Neural cell (in vitro differentiated cells): ENCODE data around the gene NSG2. TPM values are rescaled to one million over a fixed set of nuclear protein-coding genes. Genes with fewer than 3 reads are reported as not detected.

ENCODE experiments used
- H2AFZ ChIP-seq: fragments of 200-600, 300-800 bp; sonication (generic), shearing (Covaris generic); 2 replicates; pipeline ENCODE4 v1.6.0; 2014; ENCODE audit warnings: low read depth, mild to moderate bottlenecking, antibody characterized with exemption, low read length, moderate library complexity
- H3F3A ChIP-seq: fragments of 200-600 bp; shearing (Covaris generic); 2 replicates; pipeline ENCODE4 v1.6.1; 2016; ENCODE audit warnings: mild to moderate bottlenecking, moderate library complexity, mixed read lengths, antibody characterized with exemption, low read length; ENCODE audit not compliant: insufficient read depth, poor library complexity, severe bottlenecking
- H3K27ac ChIP-seq: fragments of 200-600, 300-800 bp; sonication (generic), shearing (Covaris generic); 2 replicates; pipeline ENCODE4 v1.5.1; 2014; ENCODE audit warnings: mild to moderate bottlenecking, low read length, moderate library complexity
- H3K27me3 ChIP-seq: fragments of 300-800, 200-600 bp; sonication (generic), shearing (Covaris generic); 2 replicates; pipeline ENCODE4 v1.6.0; 2014; ENCODE audit warnings: mild to moderate bottlenecking, low read depth, low read length, moderate library complexity; ENCODE audit not compliant: insufficient read depth
- H3K36me3 ChIP-seq: fragments of 300-800, 200-600 bp; sonication (generic), shearing (Covaris generic); 2 replicates; pipeline ENCODE4 v1.5.1; 2014; ENCODE audit warnings: mild to moderate bottlenecking, antibody characterized with exemption, low read length, moderate library complexity; ENCODE audit not compliant: insufficient read depth
- H3K4me2 ChIP-seq: fragments of 300-800, 200-600 bp; sonication (generic), shearing (Covaris generic); 2 replicates; pipeline ENCODE4 v1.6.0; 2014; ENCODE audit warnings: mild to moderate bottlenecking, low read length
- H3K4me3 ChIP-seq: fragments of 300-800, 200-600 bp; sonication (generic), shearing (Covaris generic); 2 replicates; pipeline ENCODE4 v1.5.1; 2014; ENCODE audit warnings: mild to moderate bottlenecking, low read length, moderate library complexity
- H3K79me2 ChIP-seq: fragments of 200-600 bp; shearing (Covaris generic); replicated peaks from 2 replicates; pipeline ENCODE4 v1.6.0; 2014; ENCODE audit warnings: mild to moderate bottlenecking, low read length, moderate library complexity; ENCODE audit not compliant: insufficient read depth
- H3K9ac ChIP-seq: fragments of 300-800, 200-600 bp; sonication (generic), shearing (Covaris generic); 2 replicates; pipeline ENCODE4 v1.6.1; 2016; ENCODE audit warnings: mild to moderate bottlenecking, low read length, mixed read lengths
- H3K9me2 ChIP-seq: fragments of 200-600 bp; shearing (Covaris generic); 2 replicates; pipeline ENCODE4 v1.6.1; 2016; ENCODE audit warnings: mild to moderate bottlenecking, low read length, mixed read lengths; ENCODE audit not compliant: insufficient read depth
- H3K9me3 ChIP-seq: fragments of 200-600, 300-800 bp; sonication (generic), shearing (Covaris generic); 2 replicates; pipeline ENCODE4 v1.6.1; 2016; ENCODE audit warnings: mild to moderate bottlenecking, mixed run types, low read length, moderate library complexity, mixed read lengths
- H4K20me1 ChIP-seq: fragments of 200-600 bp; shearing (Covaris generic); 2 replicates; pipeline ENCODE4 v1.6.1; 2016; ENCODE audit warnings: mild to moderate bottlenecking, mixed run types; ENCODE audit not compliant: insufficient read depth
- CTCF ChIP-seq: fragments of 450-650 bp; IDR thresholded peaks from 2 replicates; pipeline ENCODE4 v1.5.1; 2014; ENCODE audit warnings: antibody characterized with exemption, mild to moderate bottlenecking, moderate library complexity; ENCODE audit not compliant: poor library complexity, severe bottlenecking
- EP300 ChIP-seq: fragments of 450-650 bp; conservative IDR thresholded peaks from 2 replicates; pipeline ENCODE4 v1.6.1; 2014; ENCODE audit warnings: antibody characterized with exemption, mild to moderate bottlenecking, moderate library complexity; ENCODE audit not compliant: poor library complexity, severe bottlenecking
- EZH2 ChIP-seq: fragments of 200-600, 300-800 bp; shearing (Covaris generic), sonication (generic); IDR thresholded peaks from 2 replicates; pipeline ENCODE4 v1.6.1; 2014; ENCODE audit warnings: antibody characterized with exemption, low read length, borderline replicate concordance, mild to moderate bottlenecking; ENCODE audit not compliant: insufficient read depth, poor library complexity, severe bottlenecking
- MXI1 ChIP-seq: fragments of 450-650 bp; conservative IDR thresholded peaks from 2 replicates; pipeline ENCODE4 v1.6.1; 2014; ENCODE audit warnings: antibody characterized with exemption, mild to moderate bottlenecking; ENCODE audit not compliant: poor library complexity, severe bottlenecking
- REST ChIP-seq: IDR thresholded peaks from 2 replicates; pipeline ENCODE4 v1.6.1; 2012; ENCODE audit warnings: borderline replicate concordance
- TAF1 ChIP-seq: IDR thresholded peaks from 2 replicates; pipeline ENCODE4 v1.6.1; 2012; ENCODE audit warnings: low read depth
- polyA plus RNA-seq: library from polyadenylated mRNA; depleted of rRNA; stranded (reverse); fragments of >200 nt; gene quantifications from 2 replicates; pipeline ENCODE4 v1.2.3, GENCODE V29; 2014

Gene NSG2
- polyA plus RNA-seq, 1 donor from 2014 or later, result 1,761 TPM

- Histone ChIP-seq H3K9me3 (no peaks in the 10 kb centered on the region), H3K27me3 (no peaks in the 10 kb centered on the region), H3K4me3 (no peak overlapping the region), H3K9ac (no peak overlapping the region), H3K9me2 (no peaks in the 10 kb centered on the region), H3K27ac (no peak overlapping the region), H3K4me2 (no peak overlapping the region), H3F3A (no peaks in the 10 kb centered on the region), H4K20me1 (no peaks in the 10 kb centered on the region), H3K36me3 (peaks cover 7% of the 10 kb centered on the region), H3K79me2 (no peaks in the 10 kb centered on the region), H2AFZ (no peak overlapping the region)
- TF ChIP-seq EP300, result no peak
- no peak for TF ChIP-seq EZH2
- no peak for TF ChIP-seq MXI1
Measured at GRCh38 chr5:174109698-174110260, 64.3 kb downstream of the NSG2 start.

GRCh38 chr5:174110310-174110709 is 64.8 kb downstream of the NSG2 start:
- H3F3A ChIP-seq, result no peaks in the 10 kb centered on the region
- H3K4me3 ChIP-seq, result no peak overlapping the region
- H3K36me3 ChIP-seq, result peaks cover 7% of the 10 kb centered on the region
- H3K4me2 ChIP-seq, result no peak overlapping the region
- H3K9me2 ChIP-seq, result no peaks in the 10 kb centered on the region
- no peaks in the 10 kb centered on the region for H3K27me3 ChIP-seq
- no peaks in the 10 kb centered on the region for H3K9me3 ChIP-seq
- H3K9ac ChIP-seq, result no peak overlapping the region
- H4K20me1 ChIP-seq, result no peaks in the 10 kb centered on the region
- TF ChIP-seq CTCF, result no peak
- no peak overlapping the region for H3K27ac ChIP-seq
- H2AFZ ChIP-seq, result no peak overlapping the region
- H3K79me2 ChIP-seq, result no peaks in the 10 kb centered on the region

- Histone ChIP-seq H3K4me2 (no peak overlapping the region), H3K9me2 (no peaks in the 10 kb centered on the region), H3K4me3 (no peak overlapping the region), H3K79me2 (no peaks in the 10 kb centered on the region), H3K27ac (peak overlapping the region; percentile 46), H2AFZ (no peak overlapping the region), H3K9ac (peak overlapping the region; percentile 9), H3K36me3 (peaks cover 7% of the 10 kb centered on the region), H3K9me3 (no peaks in the 10 kb centered on the region), H4K20me1 (no peaks in the 10 kb centered on the region), H3F3A (no peaks in the 10 kb centered on the region), H3K27me3 (no peaks in the 10 kb centered on the region)
- TF ChIP-seq TAF1, result no peak
- TF ChIP-seq CTCF, result no peak
- no peak for TF ChIP-seq REST
Measured at GRCh38 chr5:174111287-174111973, 65.9 kb downstream of the NSG2 start.
